Subcutaneous abdominal adipose tissue (tissue), 5 donors: ENCODE results near the gene LMO2.

Experiments used
- H3K27ac ChIP-seq: one replicate; pipeline ENCODE4 v1.7.0; 2013; ENCODE audit warnings: low read depth, mild to moderate bottlenecking, inconsistent platforms, low read length, moderate library complexity
- H3K27me3 ChIP-seq, 5 donors: one replicate each; pipeline ENCODE4 v1.7.0; 2013; ENCODE audit warnings: low read length in 5 of 5, inconsistent platforms in 1 of 5; ENCODE audit not compliant: control insufficient read depth in 5 of 5, insufficient read depth in 4 of 5
- H3K36me3 ChIP-seq, 5 donors: one replicate each; pipeline ENCODE4 v1.7.0; 2013; ENCODE audit warnings: low read length in 5 of 5; ENCODE audit not compliant: control insufficient read depth in 5 of 5, insufficient read depth in 5 of 5
- H3K4me1 ChIP-seq, 5 donors: one replicate each; pipeline ENCODE4 v1.7.0; 2013; ENCODE audit warnings: low read length in 5 of 5, mild to moderate bottlenecking in 3 of 5, moderate library complexity in 1 of 5; ENCODE audit not compliant: control insufficient read depth in 5 of 5, insufficient read depth in 5 of 5
- H3K4me3 ChIP-seq, 5 donors: one replicate each; pipeline ENCODE4 v1.7.0; 2013; ENCODE audit warnings: low read length in 5 of 5, low read depth in 1 of 5
- H3K9ac ChIP-seq, 5 donors: one replicate each; pipeline ENCODE4 v1.7.0; 2013; ENCODE audit warnings: low read length in 5 of 5, mild to moderate bottlenecking in 4 of 5, moderate library complexity in 3 of 5
- H3K9me3 ChIP-seq, 5 donors: one replicate each; pipeline ENCODE4 v1.7.0; 2013; ENCODE audit warnings: low read length in 5 of 5; ENCODE audit not compliant: control insufficient read depth in 5 of 5
- donor health status: healthy.
- donor health status: healthy.
- donor health status: healthy.
- donor health status: healthy.
- donor health status: healthy.

The LMO2 gene

GRCh38 chr11:33916736-33917135 is 24.9 kb upstream of the LMO2 start:
- no peak overlapping the region for H3K27ac ChIP-seq

DNA sequence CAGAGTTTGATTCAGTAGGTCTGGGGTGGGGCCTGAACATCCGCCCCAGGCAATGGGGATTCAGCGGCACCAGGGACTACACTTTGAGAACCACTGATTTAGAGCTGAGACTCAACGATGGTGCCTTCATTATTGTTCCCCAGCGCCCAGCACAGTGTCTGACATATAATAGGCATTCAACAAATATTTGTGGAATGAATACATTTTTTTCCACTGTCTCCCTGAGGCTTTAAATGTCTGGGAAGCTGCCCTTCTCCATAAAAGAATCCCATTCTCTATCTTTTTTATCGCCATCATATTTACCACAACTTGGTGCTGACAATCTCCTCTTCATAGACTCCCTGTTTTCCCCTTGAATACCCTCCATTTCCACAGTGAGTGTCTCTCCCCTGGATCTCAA is 23.6 kb upstream of the LMO2 start:
- Histone ChIP-seq H3K4me3 (no peak overlapping the region), H3K36me3 (no peaks in the 10 kb centered on the region), H3K27me3 (peaks cover 0 to 3% (median 0%) of the 10 kb centered on the region in 5 donors), H3K9me3 (peaks cover 3 to 6% (median 4%) of the 10 kb centered on the region in 5 donors), H3K4me1 (peaks cover 3 to 14% (median 8%) of the 10 kb centered on the region in 5 donors), H3K27ac (no peak overlapping the region), H3K9ac (no peak overlapping the region)

More at GRCh38 chr11:33916736-33917135, 24.9 kb upstream of the LMO2 start:
- Histone ChIP-seq H3K4me3 (no peak overlapping the region), H3K9ac (no peak overlapping the region), H3K9me3 (peaks cover 3 to 6% (median 4%) of the 10 kb centered on the region in 5 donors), H3K27me3 (peaks cover 0 to 3% (median 0%) of the 10 kb centered on the region in 5 donors), H3K4me1 (peaks cover 2 to 10% (median 7%) of the 10 kb centered on the region in 5 donors), H3K36me3 (no peaks in the 10 kb centered on the region)

- Histone ChIP-seq H3K4me3 (no peak overlapping the region), H3K4me1 (peaks cover 3 to 21% (median 11%) of the 10 kb centered on the region in 5 donors), H3K9me3 (peaks cover 3 to 6% (median 4%) of the 10 kb centered on the region in 5 donors), H3K36me3 (no peaks in the 10 kb centered on the region), H3K27me3 (peaks cover 0 to 3% (median 0%) of the 10 kb centered on the region in 5 donors), H3K9ac (no peak overlapping the region), H3K27ac (no peak overlapping the region)
Measured at GRCh38 chr11:33913991-33914390, 22.1 kb upstream of the LMO2 start.

DNA sequence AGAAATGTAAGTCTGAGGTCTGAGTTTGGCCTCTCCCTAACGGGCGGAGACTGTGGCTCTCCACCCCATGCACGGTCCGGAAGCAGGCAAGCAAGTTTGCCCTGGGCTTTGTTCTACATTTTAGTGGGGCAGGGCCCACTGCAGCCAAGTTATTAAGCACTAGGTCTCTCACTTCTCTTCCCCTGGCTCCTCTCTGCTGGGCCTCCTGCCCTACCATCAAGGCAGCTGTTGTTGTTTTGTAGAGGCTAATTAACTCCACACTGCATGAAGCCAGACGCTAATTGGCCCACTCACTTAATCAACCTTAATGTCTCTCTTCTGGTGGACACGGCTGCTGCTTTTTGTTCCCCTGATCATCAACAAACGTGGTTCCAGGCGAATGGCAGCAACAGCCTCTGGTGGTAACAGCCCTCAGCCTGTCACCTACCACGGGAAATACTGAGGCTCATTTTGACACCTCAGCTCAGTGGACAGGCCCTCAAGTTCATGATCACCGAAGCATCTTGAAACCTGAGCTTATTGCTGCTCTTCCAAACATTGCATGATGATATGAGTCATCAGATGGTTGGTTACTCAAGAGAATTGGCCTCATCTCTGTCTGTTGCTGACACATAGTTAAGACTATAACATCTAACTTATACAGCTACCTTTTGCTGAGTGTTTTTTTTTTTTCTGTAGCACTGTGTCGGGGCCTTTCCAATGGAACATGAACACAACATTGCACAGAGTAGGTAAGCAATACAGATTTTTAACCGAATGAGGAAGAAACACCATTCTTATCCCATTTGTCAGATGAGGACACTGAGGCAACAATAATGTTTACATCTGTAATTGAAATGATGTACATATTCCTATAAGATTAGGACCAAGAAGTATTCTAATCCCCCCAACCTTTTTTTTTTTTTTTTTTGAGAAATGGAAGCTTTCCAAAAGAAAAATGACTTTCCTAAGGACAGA is 20.8 kb upstream of the LMO2 start:
- peaks cover 3 to 21% (median 11%) of the 10 kb centered on the region in 5 donors for H3K4me1 ChIP-seq
- H3K27ac ChIP-seq, result no peak overlapping the region

GRCh38 chr11:33910958-33911339 is 19.1 kb upstream of the LMO2 start:
- H3K27me3 ChIP-seq, result peaks cover 0 to 3% (median 0%) of the 10 kb centered on the region in 5 donors
- H3K27ac ChIP-seq, result no peak overlapping the region
- H3K4me3 ChIP-seq, result no peak overlapping the region
- H3K9me3 ChIP-seq, result peaks cover 3 to 6% (median 4%) of the 10 kb centered on the region in 5 donors
- H3K9ac ChIP-seq, result no peak overlapping the region
- H3K36me3 ChIP-seq, result no peaks in the 10 kb centered on the region
- peaks cover 2 to 20% (median 11%) of the 10 kb centered on the region in 5 donors for H3K4me1 ChIP-seq

More for the DNA sequence above, 20.8 kb upstream of the LMO2 start:
- peaks cover 3 to 6% (median 4%) of the 10 kb centered on the region in 5 donors for H3K9me3 ChIP-seq
- H3K4me3 ChIP-seq, result no peak overlapping the region
- H3K36me3 ChIP-seq, result no peaks in the 10 kb centered on the region
- no peak overlapping the region for H3K9ac ChIP-seq
- peaks cover 0 to 3% (median 0%) of the 10 kb centered on the region in 5 donors for H3K27me3 ChIP-seq

- no peak overlapping the region for H3K27ac ChIP-seq
- H3K4me1 ChIP-seq, result peaks cover 2 to 18% (median 11%) of the 10 kb centered on the region in 5 donors
- H3K27me3 ChIP-seq, result peaks cover 0 to 3% (median 0%) of the 10 kb centered on the region in 5 donors
- no peak overlapping the region for H3K4me3 ChIP-seq
- H3K9ac ChIP-seq, result no peak overlapping the region
- peaks cover 3 to 6% (median 4%) of the 10 kb centered on the region in 5 donors for H3K9me3 ChIP-seq
- no peaks in the 10 kb centered on the region for H3K36me3 ChIP-seq
Measured at GRCh38 chr11:33910296-33910957, 18.6 kb upstream of the LMO2 start.

DNA sequence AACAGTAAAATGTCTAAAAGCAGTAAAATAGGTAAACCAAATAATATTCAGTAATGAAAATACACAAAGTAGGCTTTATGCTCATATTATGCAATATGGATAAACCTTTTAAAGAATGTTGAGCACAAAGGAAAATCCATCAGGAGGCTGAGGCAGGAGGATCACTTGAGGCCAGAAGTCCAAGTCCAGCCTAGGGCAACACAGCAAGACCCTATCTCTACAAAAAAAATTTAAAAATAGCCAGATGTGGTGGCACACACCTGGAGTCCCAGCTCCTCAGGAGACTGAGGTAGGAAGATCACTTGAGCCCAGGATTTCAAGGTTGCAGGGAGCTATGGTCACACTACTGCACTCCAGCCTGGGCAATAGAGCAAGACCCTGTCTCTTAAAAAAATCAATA is 17.7 kb upstream of the LMO2 start:
- no peak overlapping the region for H3K27ac ChIP-seq
- no peak overlapping the region for H3K9ac ChIP-seq
- peaks cover 2 to 18% (median 11%) of the 10 kb centered on the region in 5 donors for H3K4me1 ChIP-seq
- H3K36me3 ChIP-seq, result no peaks in the 10 kb centered on the region
- H3K27me3 ChIP-seq, result peaks cover 0 to 3% (median 0%) of the 10 kb centered on the region in 5 donors
- no peak overlapping the region for H3K4me3 ChIP-seq
- peaks cover 3 to 6% (median 4%) of the 10 kb centered on the region in 5 donors for H3K9me3 ChIP-seq

DNA sequence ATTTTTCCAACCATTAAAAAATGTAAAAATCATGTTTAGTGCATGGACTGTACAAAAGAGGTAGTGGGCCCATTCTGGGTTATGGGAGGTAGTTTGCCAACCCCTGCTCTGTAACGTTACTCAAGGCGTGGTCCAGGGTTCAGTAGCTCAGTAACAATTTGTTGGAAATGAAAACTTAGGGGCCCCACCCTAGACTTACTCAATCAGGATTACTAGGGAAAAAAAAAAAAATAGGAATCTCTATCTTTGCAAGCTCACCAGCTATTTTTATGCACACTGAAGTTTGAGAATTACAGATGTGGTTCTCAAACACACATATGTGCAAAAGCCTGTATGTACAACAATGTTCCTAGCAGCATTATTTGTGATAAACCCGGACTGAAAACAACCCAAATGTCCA is 17.3 kb upstream of the LMO2 start:
- Histone ChIP-seq H3K36me3 (no peaks in the 10 kb centered on the region), H3K27ac (no peak overlapping the region), H3K9me3 (peaks cover 3 to 5% (median 4%) of the 10 kb centered on the region in 5 donors), H3K27me3 (peaks cover 0 to 3% (median 0%) of the 10 kb centered on the region in 5 donors), H3K4me3 (no peak overlapping the region), H3K4me1 (peaks cover 2 to 18% (median 11%) of the 10 kb centered on the region in 5 donors), H3K9ac (no peak overlapping the region)

GRCh38 chr11:33907421-33907820 is 15.5 kb upstream of the LMO2 start:
- H3K27ac ChIP-seq, result no peak overlapping the region
- no peak overlapping the region for H3K9ac ChIP-seq
- H3K4me1 ChIP-seq, result peaks cover 0 to 14% (median 6%) of the 10 kb centered on the region in 5 donors
- H3K27me3 ChIP-seq, result peaks cover 0 to 3% (median 0%) of the 10 kb centered on the region in 5 donors
- no peaks in the 10 kb centered on the region for H3K9me3 ChIP-seq
- H3K36me3 ChIP-seq, result no peaks in the 10 kb centered on the region
- no peak overlapping the region for H3K4me3 ChIP-seq
